PC-9 (cell line): ENCODE measurements around the gene RBM4B. TPM values are rescaled to one million over a fixed set of nuclear protein-coding genes. Genes with fewer than 3 reads are reported as not detected.

ENCODE experiments used
- BruUV-seq: library from RNA; stranded (reverse); fragments of 400-500 nt; replicated peaks from 2 replicates; lab custom pipeline; 2021; lab: Mats Ljungman, UMichigan
- CTCF ChIA-PET: fragments of 300-600 bp; sonication (Branson Sonifier 250); formaldehyde crosslinking; loops from one replicate; lab custom pipeline; 2022; ENCODE audit warnings: antibody characterized with exemption; lab: Charles Lee
- POLR2A ChIA-PET: fragments of 300-600 bp; sonication (Branson Sonifier 250); formaldehyde crosslinking; loops from one replicate; lab custom pipeline; 2022; ENCODE audit warnings: antibody characterized with exemption; ENCODE audit not compliant: unreplicated experiment; lab: Charles Lee
- DNase-seq, 2 experiments: peaks; one replicate each; pipeline versions ENCODE4 v3.0.0 to v3.0.0-alpha.2; 2015 to 2022; ENCODE audit warnings: mixed read lengths in 1 of 2
- H2AFZ ChIP-seq: fragments of 200-600 bp; sonication (generic); 2 replicates; pipeline ENCODE4 v1.8.1; 2017; ENCODE audit warnings: antibody characterized with exemption
- H3F3A ChIP-seq: fragments of 200-600 bp; sonication (generic); 2 replicates; pipeline ENCODE4 v1.8.1; 2017; ENCODE audit warnings: antibody characterized with exemption, mild to moderate bottlenecking, low read depth; ENCODE audit not compliant: insufficient read depth
- H3K27ac ChIP-seq: fragments of 200-600 bp; sonication (generic); 2 replicates; pipeline ENCODE4 v1.6.1; 2016; ENCODE audit warnings: mixed run types
- H3K27me3 ChIP-seq: fragments of 200-600 bp; sonication (generic); 2 replicates; pipeline ENCODE4 v1.6.1; 2016; ENCODE audit warnings: low read depth, mixed run types; ENCODE audit not compliant: insufficient read depth
- H3K36me3 ChIP-seq: fragments of 200-600 bp; sonication (generic); 2 replicates; pipeline ENCODE4 v1.6.1; 2016; ENCODE audit warnings: low read depth, mixed run types
- H3K4me1 ChIP-seq: fragments of 200-600 bp; sonication (generic); replicated peaks from 2 replicates; pipeline ENCODE4 v1.6.1; 2016; ENCODE audit warnings: mixed run types; ENCODE audit not compliant: insufficient read depth
- H3K4me2 ChIP-seq: fragments of 200-600 bp; sonication (generic); 2 replicates; pipeline ENCODE4 v1.6.1; 2017; ENCODE audit warnings: mixed run types
- H3K4me3 ChIP-seq: fragments of 200-600 bp; sonication (generic); 2 replicates; pipeline ENCODE4 v1.6.1; 2016; ENCODE audit warnings: mixed run types
- H3K79me2 ChIP-seq: fragments of 200-600 bp; sonication (generic); 2 replicates; pipeline ENCODE4 v1.6.1; 2017; ENCODE audit warnings: low read depth, mixed run types
- H3K9me2 ChIP-seq: fragments of 200-600 bp; sonication (generic); 2 replicates; pipeline ENCODE4 v1.8.1; 2017; ENCODE audit warnings: mild to moderate bottlenecking; ENCODE audit not compliant: insufficient read depth
- H3K9me3 ChIP-seq: fragments of 200-600 bp; sonication (generic); 2 replicates; pipeline ENCODE4 v1.8.1; 2016; ENCODE audit warnings: low read depth; ENCODE audit not compliant: insufficient read depth
- H4K20me1 ChIP-seq: fragments of 200-600 bp; sonication (generic); 2 replicates; pipeline ENCODE4 v1.8.1; 2017; ENCODE audit not compliant: insufficient read depth
- CTCF ChIP-seq: fragments of 200-600 bp; sonication (generic); conservative IDR thresholded peaks from 2 replicates; pipeline ENCODE4 v1.6.1; 2017; ENCODE audit warnings: mixed run types, antibody characterized with exemption, mild to moderate bottlenecking, moderate library complexity
- EZH2 ChIP-seq: fragments of 200-600 bp; sonication (generic); IDR thresholded peaks from 2 replicates; pipeline ENCODE4 v1.8.0; 2017; ENCODE audit warnings: antibody characterized with exemption, low read depth
- intact Hi-C: fragments of 100-400 bp; cut with micrococcal nuclease; formaldehyde crosslinking; loops from one replicate; pipeline ENCODE4 v1.10.0; 2022; ENCODE audit not compliant: unreplicated experiment
- total RNA-seq: library from RNA; stranded (reverse); gene quantifications from 2 replicates; pipeline ENCODE4 v1.2.3, GENCODE V29; 2021

RBM4B gene
- total RNA-seq, 1 experiment from 2014 or later, result 24.8 TPM

GRCh38 chr11:66626926-66627325 is 50.8 kb downstream of the RBM4B start:
- Histone ChIP-seq H3K4me1 (no peaks in the 10 kb centered on the region), H3F3A (peaks cover 28% of the 10 kb centered on the region), H3K9me2 (no peaks in the 10 kb centered on the region), H2AFZ (no peak overlapping the region), H3K79me2 (peaks cover 100% of the 10 kb centered on the region), H3K27ac (no peak overlapping the region), H3K36me3 (peaks cover 73% of the 10 kb centered on the region), H3K4me3 (no peak overlapping the region), H3K4me2 (no peak overlapping the region), H3K9me3 (no peaks in the 10 kb centered on the region), H3K27me3 (no peaks in the 10 kb centered on the region), H4K20me1 (peaks cover 94% of the 10 kb centered on the region)
- CTCF ChIA-PET, result no interaction called here
- BruUV-seq, result no TSS peak
- intact Hi-C loops, result no loop called here
- no peak for DNase-seq
- POLR2A ChIA-PET, result no interaction called here
- no peak for TF ChIP-seq EZH2
- TF ChIP-seq CTCF, result no peak

DNA sequence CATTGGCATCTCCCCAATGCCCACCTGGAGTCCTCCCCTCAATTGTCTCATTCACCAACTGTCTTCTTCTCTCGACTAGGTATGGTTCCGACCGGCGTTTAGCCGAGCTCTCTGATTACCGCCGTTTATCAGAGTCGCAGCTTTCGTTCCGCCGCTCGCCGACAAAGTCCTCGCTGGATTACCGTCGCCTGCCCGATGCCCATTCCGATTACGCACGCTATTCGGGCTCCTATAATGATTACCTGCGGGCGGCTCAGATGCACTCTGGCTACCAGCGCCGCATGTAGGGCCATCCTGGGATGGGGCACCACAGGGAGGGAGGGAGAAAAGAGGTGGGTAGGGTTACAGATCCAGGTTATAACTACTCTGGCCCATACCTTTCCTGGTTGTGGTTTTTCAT is 51.3 kb downstream of the RBM4B start:
- TF ChIP-seq EZH2 (no peak), CTCF (no peak)
- Histone ChIP-seq H3K27me3 (no peaks in the 10 kb centered on the region), H2AFZ (no peak overlapping the region), H3K9me3 (no peaks in the 10 kb centered on the region), H3K79me2 (peaks cover 100% of the 10 kb centered on the region), H3K4me3 (no peak overlapping the region), H3K27ac (no peak overlapping the region), H3K9me2 (no peaks in the 10 kb centered on the region), H4K20me1 (peaks cover 94% of the 10 kb centered on the region), H3K36me3 (peaks cover 77% of the 10 kb centered on the region), H3F3A (peaks cover 24% of the 10 kb centered on the region), H3K4me1 (no peaks in the 10 kb centered on the region; the same call in 1 of the 2 replicates), H3K4me2 (no peak overlapping the region)
- CTCF ChIA-PET, result no interaction called here
- no peak for DNase-seq
- intact Hi-C loops, result no loop called here
- POLR2A ChIA-PET, result no interaction called here
- no TSS peak for BruUV-seq

- no peaks in the 10 kb centered on the region; the same call in 1 of the 2 replicates for H3K4me1 ChIP-seq
- POLR2A ChIA-PET, result no interaction called here
- CTCF ChIA-PET, result no interaction called here
- no peak for DNase-seq
- H3K9me3 ChIP-seq, result no peaks in the 10 kb centered on the region
- H3K4me2 ChIP-seq, result no peak overlapping the region
- H4K20me1 ChIP-seq, result peaks cover 93% of the 10 kb centered on the region
- H3K9me2 ChIP-seq, result no peaks in the 10 kb centered on the region
- no peak for TF ChIP-seq CTCF
- H3K27me3 ChIP-seq, result no peaks in the 10 kb centered on the region
- peaks cover 22% of the 10 kb centered on the region for H3F3A ChIP-seq
- no peak overlapping the region for H3K27ac ChIP-seq
- H3K4me3 ChIP-seq, result no peak overlapping the region
- H3K79me2 ChIP-seq, result peaks cover 100% of the 10 kb centered on the region
- peaks cover 82% of the 10 kb centered on the region for H3K36me3 ChIP-seq
- no peak overlapping the region for H2AFZ ChIP-seq
- intact Hi-C loops, result no loop called here
- BruUV-seq, result no TSS peak
Measured at GRCh38 chr11:66625752-66626149, 51.9 kb downstream of the RBM4B start.
